ENCODE results near the gene BLOC1S4. TPM values are rescaled to one million over a fixed set of nuclear protein-coding genes. Genes with fewer than 3 reads are reported as not detected.

Gene BLOC1S4, protein sequence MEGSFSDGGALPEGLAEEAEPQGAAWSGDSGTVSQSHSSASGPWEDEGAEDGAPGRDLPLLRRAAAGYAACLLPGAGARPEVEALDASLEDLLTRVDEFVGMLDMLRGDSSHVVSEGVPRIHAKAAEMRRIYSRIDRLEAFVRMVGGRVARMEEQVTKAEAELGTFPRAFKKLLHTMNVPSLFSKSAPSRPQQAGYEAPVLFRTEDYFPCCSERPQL
- 21.9 and 22.1 TPM in 2 replicates for polyA plus RNA-seq (2012; rRNA removed)
- 19.1 and 23.7 TPM in 2 replicates for polyA plus RNA-seq (2012; cell fraction: cytosol; rRNA removed)
- 11.5 and 13.3 TPM in 2 replicates for polyA plus RNA-seq (2012; cell fraction: nucleus; rRNA removed)

- POLR2A ChIA-PET = interaction anchor here (0.7 to 1.9 kb wide), 5 partner anchors 42 to 215 kb away, joined by 3 to 6 read pairs (median 4); partner anchors contain the start of genes MRFAP1 and TBC1D14
- peak; percentile 97 for DNase-seq
- peak within 1 kb of the TSS; percentile 81 for H3K9ac ChIP-seq
- H3K27me3 ChIP-seq (ENCODE audit: insufficient read depth) = no peaks in the 10 kb centered on the region
- peaks cover 18% of the 10 kb centered on the region; the same call in 1 of the 2 replicates for H4K20me1 ChIP-seq (ENCODE audit: insufficient read depth)
- no peaks in the 10 kb centered on the region for H3K9me3 ChIP-seq
- peak within 1 kb of the TSS; percentile 60 to 85 for H3K27ac ChIP-seq (ENCODE audit: low read depth in 2 of 2, low read length in 1 of 2)
- peak within 1 kb of the TSS; percentile 98 for H3K4me2 ChIP-seq
- H3K79me2 ChIP-seq (ENCODE audit: insufficient read depth) = peaks cover 25% of the 10 kb centered on the region
- WGBS (ENCODE audit: low lambda C conversion rate) = 2% methylated on average over 51 of the region's 109 CpGs
- peak within 1 kb of the TSS; percentile 78 for H2AFZ ChIP-seq (ENCODE audit: low read depth)
- H3K36me3 ChIP-seq (replicated peaks in 1 of 2; ENCODE audit: control insufficient read depth in 1 of 2, insufficient read depth in 2 of 2, low read length in 1 of 2) = no peaks in the 10 kb centered on the region
- peak within 1 kb of the TSS; percentile 81 to 83 for H3K4me3 ChIP-seq (ENCODE audit: low read depth in 2 of 2, low read length in 1 of 2)
- H3K4me1 ChIP-seq (ENCODE audit: control insufficient read depth in 1 of 2, insufficient read depth in 2 of 2, low read depth in 1 of 2, low read length in 1 of 2) = peaks cover 0 to 6% of the 10 kb centered on the region in 2 experiments; a peak in 2 of 4 replicates
- no peaks in the 10 kb centered on the region for H3K9me2 ChIP-seq
- H3F3A ChIP-seq (replicated peaks; ENCODE audit: insufficient read depth) = peaks cover 8% of the 10 kb centered on the region
- CTCF ChIA-PET = interaction anchor here (0.6 to 10.2 kb wide), 7 partner anchors 53 to 270 kb away, joined by 3 to 204 read pairs (median 4); partner anchors contain the start of gene TBC1D14
- TF ChIP-seq, protein P1, sequence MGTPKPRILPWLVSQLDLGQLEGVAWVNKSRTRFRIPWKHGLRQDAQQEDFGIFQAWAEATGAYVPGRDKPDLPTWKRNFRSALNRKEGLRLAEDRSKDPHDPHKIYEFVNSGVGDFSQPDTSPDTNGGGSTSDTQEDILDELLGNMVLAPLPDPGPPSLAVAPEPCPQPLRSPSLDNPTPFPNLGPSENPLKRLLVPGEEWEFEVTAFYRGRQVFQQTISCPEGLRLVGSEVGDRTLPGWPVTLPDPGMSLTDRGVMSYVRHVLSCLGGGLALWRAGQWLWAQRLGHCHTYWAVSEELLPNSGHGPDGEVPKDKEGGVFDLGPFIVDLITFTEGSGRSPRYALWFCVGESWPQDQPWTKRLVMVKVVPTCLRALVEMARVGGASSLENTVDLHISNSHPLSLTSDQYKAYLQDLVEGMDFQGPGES (IDR thresholded peaks at IDR 0.05; ENCODE audit: low read depth, low read length) = no peak
- TF ChIP-seq POLR2AphosphoS5 (IDR thresholded peaks at IDR 0.05; ENCODE audit: low read depth, low read length) = peak; percentile 78
- peak; percentile 37; the same call in 1 of the 2 replicates for TF ChIP-seq MXI1 (IDR thresholded peaks at IDR 0.05; ENCODE audit: low read depth, low read length)
- TF ChIP-seq RCOR1 (IDR thresholded peaks at IDR 0.05; ENCODE audit: low read length) = no peak
- peak; percentile 63 for TF ChIP-seq ELF1 (IDR thresholded peaks at IDR 0.05)
- TF ChIP-seq GABPA (IDR thresholded peaks at IDR 0.05; ENCODE audit: low read depth) = peak; percentile 68
- TF ChIP-seq REST (IDR thresholded peaks at IDR 0.05; ENCODE audit: low read depth, low read length) = no peak
- TF ChIP-seq, protein P2, sequence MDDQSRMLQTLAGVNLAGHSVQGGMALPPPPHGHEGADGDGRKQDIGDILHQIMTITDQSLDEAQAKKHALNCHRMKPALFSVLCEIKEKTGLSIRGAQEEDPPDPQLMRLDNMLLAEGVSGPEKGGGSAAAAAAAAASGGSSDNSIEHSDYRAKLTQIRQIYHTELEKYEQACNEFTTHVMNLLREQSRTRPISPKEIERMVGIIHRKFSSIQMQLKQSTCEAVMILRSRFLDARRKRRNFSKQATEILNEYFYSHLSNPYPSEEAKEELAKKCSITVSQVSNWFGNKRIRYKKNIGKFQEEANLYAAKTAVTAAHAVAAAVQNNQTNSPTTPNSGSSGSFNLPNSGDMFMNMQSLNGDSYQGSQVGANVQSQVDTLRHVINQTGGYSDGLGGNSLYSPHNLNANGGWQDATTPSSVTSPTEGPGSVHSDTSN (IDR thresholded peaks at IDR 0.05) = no peak
- TF ChIP-seq NFIC (IDR thresholded peaks at IDR 0.05; ENCODE audit: borderline replicate concordance) = no peak
- no peak for TF ChIP-seq YY1 (IDR thresholded peaks at IDR 0.05; ENCODE audit: low read depth)
- TF ChIP-seq NRF1 (IDR thresholded peaks at IDR 0.05; ENCODE audit: low read depth, low read length) = peak; percentile 98
- TF ChIP-seq MEF2A (IDR thresholded peaks at IDR 0.05; ENCODE audit: borderline replicate concordance, low read depth) = no peak
- TF ChIP-seq RXRA (IDR thresholded peaks at IDR 0.05; ENCODE audit: borderline replicate concordance, low read depth) = no peak
- TF ChIP-seq SIN3A (IDR thresholded peaks at IDR 0.05; ENCODE audit: borderline replicate concordance, low read depth, low read length) = no peak; the same call in 1 of the 2 replicates
- TF ChIP-seq EZH2phosphoT487 (IDR thresholded peaks at IDR 0.05; ENCODE audit: borderline replicate concordance, low read depth) = no peak
- TF ChIP-seq RAD21 (IDR thresholded peaks at IDR 0.05; ENCODE audit: low read length) = no peak
- TF ChIP-seq FOSL2 (IDR thresholded peaks at IDR 0.05; ENCODE audit: borderline replicate concordance, low read depth) = no peak
- no peak for TF ChIP-seq CHD2 (IDR thresholded peaks at IDR 0.05; ENCODE audit: low read length, partially characterized antibody)
- peak; percentile 74; the same call in 1 of the 2 replicates for TF ChIP-seq TAF1 (IDR thresholded peaks at IDR 0.05; ENCODE audit: borderline replicate concordance, low read depth, low read length)
- TF ChIP-seq TEAD4 (IDR thresholded peaks at IDR 0.05; ENCODE audit: borderline replicate concordance, insufficient read depth) = no peak
- no peak for TF ChIP-seq GATA2 (CRISPR knock-in tag; IDR thresholded peaks at IDR 0.05)
- no peak for TF ChIP-seq SMC3 (IDR thresholded peaks at IDR 0.05; ENCODE audit: low read depth, low read length)
- TF ChIP-seq, protein P3, sequence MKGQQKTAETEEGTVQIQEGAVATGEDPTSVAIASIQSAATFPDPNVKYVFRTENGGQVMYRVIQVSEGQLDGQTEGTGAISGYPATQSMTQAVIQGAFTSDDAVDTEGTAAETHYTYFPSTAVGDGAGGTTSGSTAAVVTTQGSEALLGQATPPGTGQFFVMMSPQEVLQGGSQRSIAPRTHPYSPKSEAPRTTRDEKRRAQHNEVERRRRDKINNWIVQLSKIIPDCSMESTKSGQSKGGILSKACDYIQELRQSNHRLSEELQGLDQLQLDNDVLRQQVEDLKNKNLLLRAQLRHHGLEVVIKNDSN (IDR thresholded peaks at IDR 0.05; ENCODE audit: borderline replicate concordance, low read depth) = no peak
- no peak for TF ChIP-seq EP300 (IDR thresholded peaks at IDR 0.05; ENCODE audit: borderline replicate concordance in 1 of 2, low read depth in 1 of 2, low read length in 1 of 2)
- TF ChIP-seq FOXM1 (IDR thresholded peaks at IDR 0.05; ENCODE audit: low read depth) = no peak
- TF ChIP-seq JUND (IDR thresholded peaks at IDR 0.05) = no peak
Measured at GRCh38 chr4:6716018-6716911, at the start of gene BLOC1S4. BLOC1S4 (plus strand) TSS chr4:6716174; CDS start chr4:6716210, 36 bp downstream.
